Measurements from ENCODE around the gene ANKRD28.

DNA sequence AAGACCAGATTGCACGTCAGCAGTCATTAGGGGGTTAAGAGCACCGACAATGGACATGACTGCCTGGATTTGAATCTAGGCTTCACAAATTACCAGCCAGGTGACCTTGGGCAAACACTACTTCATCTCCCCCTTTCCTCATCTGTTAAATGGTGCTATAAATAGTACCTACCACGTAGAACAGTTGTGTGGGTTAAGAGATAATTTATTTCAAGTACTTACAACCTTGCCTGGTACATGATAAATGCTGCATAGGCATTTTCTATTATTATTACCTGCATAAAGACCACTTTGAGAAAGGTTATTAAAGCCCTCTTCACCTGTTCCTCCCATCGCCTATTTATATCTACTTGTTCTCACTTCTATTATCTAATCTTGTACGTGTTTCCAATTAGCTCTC is 131.5 kb downstream of the ANKRD28 start:
- TF ChIP-seq, protein P1, sequence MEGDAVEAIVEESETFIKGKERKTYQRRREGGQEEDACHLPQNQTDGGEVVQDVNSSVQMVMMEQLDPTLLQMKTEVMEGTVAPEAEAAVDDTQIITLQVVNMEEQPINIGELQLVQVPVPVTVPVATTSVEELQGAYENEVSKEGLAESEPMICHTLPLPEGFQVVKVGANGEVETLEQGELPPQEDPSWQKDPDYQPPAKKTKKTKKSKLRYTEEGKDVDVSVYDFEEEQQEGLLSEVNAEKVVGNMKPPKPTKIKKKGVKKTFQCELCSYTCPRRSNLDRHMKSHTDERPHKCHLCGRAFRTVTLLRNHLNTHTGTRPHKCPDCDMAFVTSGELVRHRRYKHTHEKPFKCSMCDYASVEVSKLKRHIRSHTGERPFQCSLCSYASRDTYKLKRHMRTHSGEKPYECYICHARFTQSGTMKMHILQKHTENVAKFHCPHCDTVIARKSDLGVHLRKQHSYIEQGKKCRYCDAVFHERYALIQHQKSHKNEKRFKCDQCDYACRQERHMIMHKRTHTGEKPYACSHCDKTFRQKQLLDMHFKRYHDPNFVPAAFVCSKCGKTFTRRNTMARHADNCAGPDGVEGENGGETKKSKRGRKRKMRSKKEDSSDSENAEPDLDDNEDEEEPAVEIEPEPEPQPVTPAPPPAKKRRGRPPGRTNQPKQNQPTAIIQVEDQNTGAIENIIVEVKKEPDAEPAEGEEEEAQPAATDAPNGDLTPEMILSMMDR (IDR thresholded peaks at IDR 0.05; ENCODE audit: low read length) = no peak
- TF ChIP-seq EZH2 (optimal IDR thresholded peaks at IDR 0.05; ENCODE audit: low read depth, low read length) = no peak
- TF ChIP-seq EZH2phosphoT487 (IDR thresholded peaks at IDR 0.05; ENCODE audit: low read length) = no peak
